Mucosa of rectum (tissue), 2 donors: Measurements from ENCODE around the gene VSIG2.
A peak's percentile ranks its signal among the peaks of the same experiment; 100 is the strongest.

Experiments
- H3K27ac ChIP-seq, 2 donors: one replicate each; pipeline ENCODE4 v1.7.0; 2013; ENCODE audit warnings: inconsistent platforms in 2 of 2, low read depth in 2 of 2, low read length in 2 of 2
- H3K27me3 ChIP-seq, 2 donors: one replicate each; pipeline ENCODE4 v1.7.0; 2013; ENCODE audit warnings: low read length in 2 of 2; ENCODE audit not compliant: control insufficient read depth in 2 of 2, insufficient read depth in 2 of 2
- H3K36me3 ChIP-seq, 2 donors: one replicate each; pipeline ENCODE4 v1.7.0; 2013; ENCODE audit warnings: low read length in 2 of 2; ENCODE audit not compliant: control insufficient read depth in 2 of 2, insufficient read depth in 2 of 2
- H3K4me1 ChIP-seq, 2 donors: one replicate each; pipeline ENCODE4 v1.7.0; 2013; ENCODE audit warnings: low read length in 2 of 2, mild to moderate bottlenecking in 1 of 2; ENCODE audit not compliant: control insufficient read depth in 2 of 2, insufficient read depth in 2 of 2
- H3K4me3 ChIP-seq, 2 donors: one replicate each; pipeline ENCODE4 v1.7.0; 2013; ENCODE audit warnings: low read length in 2 of 2
- H3K9ac ChIP-seq, 2 donors: one replicate each; pipeline ENCODE4 v1.7.0; 2013; ENCODE audit warnings: low read length in 2 of 2, low read depth in 1 of 2, mild to moderate bottlenecking in 1 of 2
- H3K9me3 ChIP-seq, 2 donors: one replicate each; pipeline ENCODE4 v1.7.0; 2013; ENCODE audit warnings: low read length in 2 of 2; ENCODE audit not compliant: control insufficient read depth in 2 of 2
- donor health status: healthy.
- donor health status: Normal muscosa, but diverticular disease.

The VSIG2 gene, protein sequence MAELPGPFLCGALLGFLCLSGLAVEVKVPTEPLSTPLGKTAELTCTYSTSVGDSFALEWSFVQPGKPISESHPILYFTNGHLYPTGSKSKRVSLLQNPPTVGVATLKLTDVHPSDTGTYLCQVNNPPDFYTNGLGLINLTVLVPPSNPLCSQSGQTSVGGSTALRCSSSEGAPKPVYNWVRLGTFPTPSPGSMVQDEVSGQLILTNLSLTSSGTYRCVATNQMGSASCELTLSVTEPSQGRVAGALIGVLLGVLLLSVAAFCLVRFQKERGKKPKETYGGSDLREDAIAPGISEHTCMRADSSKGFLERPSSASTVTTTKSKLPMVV

DNA sequence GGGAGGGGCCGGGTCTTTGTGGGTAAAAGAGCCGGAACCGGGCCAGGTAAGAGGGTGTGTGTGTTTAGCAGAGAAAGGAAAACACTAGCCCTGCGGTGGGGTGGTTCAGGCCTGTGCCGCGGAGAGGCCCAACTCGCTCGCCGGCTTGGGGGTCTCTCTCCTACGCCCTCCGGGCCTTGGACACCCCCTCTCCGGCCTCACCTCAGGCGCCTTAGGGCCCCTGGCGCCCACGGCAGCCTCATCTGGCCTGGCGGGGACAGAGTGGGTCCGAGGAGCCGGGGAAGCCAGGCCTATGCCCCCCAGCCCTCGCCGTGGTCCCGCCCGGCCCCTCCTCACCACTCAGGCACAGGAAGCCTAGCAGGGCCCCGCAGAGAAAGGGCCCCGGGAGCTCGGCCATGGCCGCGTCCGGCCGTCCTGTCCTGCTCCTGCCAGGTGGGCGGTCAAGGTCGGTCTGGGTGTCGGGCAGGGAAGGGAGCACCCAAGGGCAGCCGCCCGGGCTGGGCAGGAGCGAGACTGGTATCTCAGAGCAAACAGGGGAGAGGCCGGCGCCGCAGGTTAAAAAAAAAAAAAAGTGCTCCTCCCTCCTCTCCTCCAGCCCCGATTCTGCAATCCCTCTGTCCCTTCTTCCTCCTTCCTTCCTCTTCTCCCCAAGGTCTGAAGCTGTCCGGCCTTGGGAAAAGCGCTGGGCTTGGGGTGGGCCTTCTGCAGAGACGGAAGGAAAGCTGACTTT is at the start of gene VSIG2:
TSS of gene VSIG2 (minus strand) at position 515 of the 730 bp plus-strand sequence. CDS start at position 397, 118 bp downstream.
- H3K36me3 ChIP-seq = no peaks in the 10 kb centered on the region
- H3K4me1 ChIP-seq = peaks cover 34 to 48% of the 10 kb centered on the region in 2 donors
- peak within 1 kb of the TSS; percentile 65 to 69 for H3K4me3 ChIP-seq
- no peaks in the 10 kb centered on the region for H3K9me3 ChIP-seq
- peaks cover 0 to 3% of the 10 kb centered on the region in 2 donors for H3K27me3 ChIP-seq
- H3K9ac ChIP-seq = peak within 1 kb of the TSS; percentile 72 to 89
- peak within 1 kb of the TSS; percentile 89 to 93 for H3K27ac ChIP-seq

DNA sequence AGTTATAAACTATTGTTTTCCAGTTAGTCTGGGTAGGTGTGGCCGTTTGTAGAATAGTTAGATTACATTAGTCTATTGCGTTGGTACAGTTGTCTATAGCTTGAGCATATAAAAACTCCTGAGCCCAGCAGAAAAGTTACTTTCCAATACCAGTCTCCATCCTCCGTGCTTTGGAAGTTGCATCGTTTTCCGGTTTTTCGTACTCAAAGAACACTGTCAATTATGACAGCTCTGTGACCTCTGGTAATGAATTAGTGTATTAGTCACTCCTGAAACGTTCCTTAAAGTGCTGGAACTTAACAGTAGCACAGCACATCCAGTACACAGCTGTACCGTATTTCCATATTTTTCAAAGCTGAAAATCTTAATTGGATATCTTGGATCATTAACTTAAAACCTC is 49.0 kb upstream of the VSIG2 start:
- no peaks in the 10 kb centered on the region for H3K36me3 ChIP-seq
- H3K4me1 ChIP-seq = peaks cover 13 to 14% of the 10 kb centered on the region in 2 donors
- H3K9me3 ChIP-seq = no peaks in the 10 kb centered on the region
- H3K9ac ChIP-seq = peak overlapping the region; percentile 78 to 87
- H3K4me3 ChIP-seq = peak overlapping the region; percentile 90 to 94
- H3K27ac ChIP-seq = peak overlapping the region; percentile 95 to 96
- no peaks in the 10 kb centered on the region for H3K27me3 ChIP-seq

DNA sequence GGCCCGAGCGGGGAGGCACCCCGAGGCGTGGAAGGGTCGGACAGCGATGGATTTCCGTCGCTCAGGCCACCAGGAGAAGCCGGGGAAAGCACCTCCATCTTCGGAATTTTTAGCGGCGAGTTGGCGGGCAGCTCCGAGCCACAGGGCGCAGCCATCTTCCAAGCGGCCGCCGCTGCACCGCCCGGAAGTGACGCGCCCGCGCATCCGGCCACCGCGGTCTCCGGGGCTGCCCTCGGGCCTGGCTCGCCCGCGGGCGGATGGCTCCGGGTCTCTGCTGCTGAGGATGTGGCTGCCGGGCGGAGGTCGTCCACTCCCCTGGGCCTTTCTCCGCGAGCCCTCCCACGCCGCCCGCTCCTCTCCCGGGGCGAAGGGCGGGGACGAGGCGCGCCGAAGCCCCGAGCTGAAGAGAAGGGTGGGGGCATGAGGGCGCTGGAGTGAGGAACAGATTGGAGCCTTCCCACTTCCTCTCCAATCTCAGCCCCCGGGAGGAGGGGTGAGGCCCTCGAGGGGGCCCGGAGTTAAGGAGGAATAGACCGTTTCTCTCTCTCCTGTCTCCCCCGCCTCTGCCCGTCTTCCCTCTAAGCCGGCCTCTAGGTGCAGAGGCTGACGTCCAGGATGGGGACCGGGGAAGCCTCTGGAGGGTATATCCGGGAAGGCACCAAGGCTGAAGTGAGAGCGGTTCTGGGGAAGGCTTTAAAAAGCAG is 48.3 kb upstream of the VSIG2 start, which contains the start of gene MSANTD2:
TSS of gene MSANTD2 (minus strand) at position 181 of the 704 bp plus-strand sequence. CDS start at position 155, 26 bp downstream.
- H3K36me3 ChIP-seq = no peaks in the 10 kb centered on the region
- peak within 1 kb of the TSS; percentile 95 to 96 for H3K27ac ChIP-seq
- no peaks in the 10 kb centered on the region for H3K27me3 ChIP-seq
- H3K4me1 ChIP-seq = peaks cover 13 to 14% of the 10 kb centered on the region in 2 donors
- H3K9ac ChIP-seq = peak within 1 kb of the TSS; percentile 78 to 87
- H3K4me3 ChIP-seq = peak within 1 kb of the TSS; percentile 90 to 94
- H3K9me3 ChIP-seq = no peaks in the 10 kb centered on the region

DNA sequence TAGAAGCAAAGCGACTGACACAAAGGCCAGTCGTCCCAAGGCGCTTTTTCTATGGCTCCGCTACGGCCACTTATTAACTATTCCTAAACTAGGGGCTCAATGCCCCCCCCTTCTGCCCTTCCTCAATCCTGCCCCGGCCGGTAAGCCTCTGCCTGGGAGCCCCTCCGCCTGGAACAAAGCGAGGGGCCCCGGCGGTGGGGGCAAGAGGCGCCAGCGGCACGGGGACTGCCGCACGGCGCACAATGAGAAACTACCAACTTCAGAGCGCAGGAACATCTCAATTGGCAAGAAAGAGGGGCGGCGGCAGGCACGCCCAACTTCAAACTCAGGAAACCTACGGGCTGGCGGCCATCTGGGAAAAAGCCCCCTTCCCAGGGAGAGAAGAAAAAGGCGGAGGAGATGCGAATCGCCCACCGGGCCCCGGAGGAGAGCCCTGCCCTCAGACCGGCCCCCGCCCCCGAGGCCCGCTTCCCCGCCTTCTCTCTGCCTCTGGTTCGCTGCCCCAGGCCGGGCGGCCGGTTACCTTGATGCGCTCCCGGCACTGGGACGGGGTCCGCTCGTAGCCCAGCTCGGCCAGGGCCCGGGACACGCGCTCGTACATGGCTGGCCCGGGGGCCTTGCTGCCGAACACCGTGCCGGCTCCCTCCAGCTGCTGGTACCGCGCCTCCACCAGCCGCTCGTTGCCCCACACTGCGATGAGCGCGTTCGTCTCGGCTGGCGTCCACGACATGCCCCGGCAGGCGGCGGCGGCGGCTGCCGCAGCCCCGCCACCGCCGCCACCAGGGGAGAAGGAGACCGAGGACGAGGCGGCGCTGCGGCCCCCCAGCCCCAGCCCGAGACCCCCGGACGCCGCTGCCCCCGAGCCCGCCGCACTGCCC is 47.5 kb upstream of the VSIG2 start:
- Histone ChIP-seq H3K36me3 (no peaks in the 10 kb centered on the region), H3K4me3 (peak overlapping the region; percentile 90 to 94), H3K9me3 (no peaks in the 10 kb centered on the region), H3K9ac (peak overlapping the region; percentile 78 to 87), H3K27ac (peak overlapping the region; percentile 95 to 96), H3K27me3 (no peaks in the 10 kb centered on the region), H3K4me1 (peaks cover 13 to 14% of the 10 kb centered on the region in 2 donors)

DNA sequence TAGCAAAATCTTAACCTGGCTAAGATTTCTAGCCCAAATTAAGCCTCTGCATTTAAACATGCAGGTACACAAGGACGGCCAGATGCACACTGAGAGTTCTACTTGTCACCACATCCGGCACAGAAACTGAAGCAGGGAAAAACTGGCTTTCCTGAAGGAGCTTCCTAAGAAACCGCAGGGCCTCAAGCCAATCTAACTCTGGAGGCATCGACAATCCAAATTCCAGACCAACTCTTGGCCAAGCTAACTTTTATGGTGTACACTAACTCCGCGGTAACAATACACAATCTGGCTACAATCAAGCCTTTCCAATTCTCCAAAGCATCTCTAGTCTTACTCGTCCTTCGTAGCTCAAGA is 46.9 kb upstream of the VSIG2 start:
- Histone ChIP-seq H3K4me1 (peaks cover 13 to 14% of the 10 kb centered on the region in 2 donors), H3K36me3 (no peaks in the 10 kb centered on the region), H3K27me3 (no peaks in the 10 kb centered on the region), H3K9ac (peak overlapping the region; percentile 72 to 87), H3K4me3 (peak overlapping the region; percentile 90 to 94), H3K27ac (peak overlapping the region in 1 of 2 donors; percentile 95), H3K9me3 (no peaks in the 10 kb centered on the region)

DNA sequence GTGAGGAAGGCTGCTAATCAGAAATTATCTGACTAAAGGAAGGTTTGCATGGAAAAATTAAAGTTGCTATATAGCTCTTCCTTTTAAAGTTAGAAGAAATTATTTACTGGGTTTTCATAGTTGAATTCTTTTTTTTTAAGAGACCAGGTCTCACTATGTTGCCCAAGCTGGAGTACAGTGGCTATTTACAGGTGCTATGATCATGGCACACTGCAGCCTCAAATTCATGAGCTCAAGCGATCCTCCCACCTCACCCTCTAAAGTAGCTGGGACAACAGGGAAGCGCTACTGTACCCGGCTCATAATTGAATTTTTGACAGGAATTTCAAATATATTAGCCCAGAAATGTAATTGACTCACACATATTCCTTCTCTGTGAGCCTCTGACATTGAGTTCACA is 44.3 kb upstream of the VSIG2 start:
- no peaks in the 10 kb centered on the region for H3K36me3 ChIP-seq
- H3K4me3 ChIP-seq = no peak overlapping the region
- H3K4me1 ChIP-seq = peaks cover 11 to 12% of the 10 kb centered on the region in 2 donors

DNA sequence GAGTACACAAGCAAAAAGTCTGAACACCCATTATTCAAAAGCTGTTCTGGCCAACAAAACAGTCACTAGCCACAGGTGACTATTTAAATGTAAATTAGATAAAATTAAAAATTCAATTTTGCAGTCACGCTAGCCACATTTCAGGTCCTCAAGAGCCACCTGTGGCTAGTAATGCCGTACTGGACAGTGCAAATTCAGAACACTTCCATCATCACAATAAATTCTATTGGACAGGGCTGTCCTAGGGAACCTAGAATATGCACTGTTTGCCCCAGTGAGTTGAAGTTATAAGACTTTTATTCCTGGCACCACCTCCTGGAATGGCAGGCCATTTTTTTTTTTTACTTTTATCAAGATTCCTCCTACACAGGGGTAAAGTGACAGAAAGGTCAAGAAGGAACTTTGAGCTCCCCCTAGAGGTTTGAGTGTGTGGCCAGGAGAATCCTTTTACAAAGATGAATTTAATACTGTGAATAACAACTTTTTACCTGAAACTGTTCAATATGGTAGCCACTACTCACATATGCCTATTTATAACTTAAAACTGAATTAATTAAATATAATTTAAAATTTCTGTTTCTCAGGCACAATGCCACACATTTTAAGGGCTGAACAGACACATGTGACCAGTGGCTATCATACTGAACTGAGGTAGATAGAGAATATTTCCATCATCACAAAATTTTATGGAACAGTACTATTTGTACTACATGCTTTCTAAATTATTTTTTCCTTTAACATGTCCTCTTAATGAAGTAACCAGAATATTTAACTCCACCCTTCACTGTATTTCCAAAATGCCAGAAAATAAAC is 41.6 kb upstream of the VSIG2 start:
- H3K9me3 ChIP-seq = no peaks in the 10 kb centered on the region
- no peaks in the 10 kb centered on the region for H3K36me3 ChIP-seq
- no peaks in the 10 kb centered on the region for H3K27me3 ChIP-seq
- no peak overlapping the region for H3K27ac ChIP-seq
- no peak overlapping the region for H3K4me3 ChIP-seq
- no peak overlapping the region for H3K9ac ChIP-seq
- H3K4me1 ChIP-seq = peaks cover under 1 to 2% of the 10 kb centered on the region in 2 donors

More for the DNA sequence above, 44.3 kb upstream of the VSIG2 start:
- Histone ChIP-seq H3K9ac (no peak overlapping the region), H3K27ac (no peak overlapping the region), H3K27me3 (no peaks in the 10 kb centered on the region), H3K9me3 (no peaks in the 10 kb centered on the region)

DNA sequence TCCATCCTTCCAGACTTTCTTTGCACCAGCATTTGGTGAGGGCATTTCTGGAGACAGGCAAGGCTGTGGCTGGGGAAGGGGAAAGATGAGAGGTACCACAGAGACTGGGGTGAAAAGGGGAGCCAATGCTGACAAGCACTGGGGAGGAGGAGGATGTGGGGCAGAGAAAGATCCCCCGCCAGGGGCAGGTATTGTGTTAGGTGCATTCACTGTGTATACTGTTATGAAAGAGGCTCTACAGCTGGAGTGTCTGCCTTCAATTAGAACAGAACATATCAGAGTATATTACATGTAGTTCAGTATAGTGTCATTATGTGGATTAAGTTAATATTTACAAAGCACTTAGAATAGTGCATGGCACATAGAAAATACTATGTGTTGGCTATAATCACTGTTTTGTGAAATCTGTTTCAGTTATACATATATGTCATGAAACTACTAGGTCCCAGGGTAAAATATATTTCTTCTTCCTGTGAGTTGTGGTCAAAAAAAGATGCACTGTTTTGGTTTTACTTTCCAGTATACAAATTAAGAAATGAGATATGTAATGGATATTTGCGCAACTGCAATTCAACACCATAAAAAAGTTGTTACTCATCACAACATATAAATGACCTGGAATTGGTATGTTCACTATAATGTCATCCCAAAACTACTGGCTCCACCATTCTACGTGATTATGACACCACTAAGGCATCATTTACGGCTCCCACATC is 39.7 kb upstream of the VSIG2 start:
- H3K9me3 ChIP-seq = no peaks in the 10 kb centered on the region
- no peak overlapping the region for H3K27ac ChIP-seq
- no peaks in the 10 kb centered on the region for H3K4me1 ChIP-seq
- no peak overlapping the region for H3K4me3 ChIP-seq
- no peaks in the 10 kb centered on the region for H3K27me3 ChIP-seq
- H3K9ac ChIP-seq = no peak overlapping the region
- no peaks in the 10 kb centered on the region for H3K36me3 ChIP-seq
